ENCODE results near the gene NLRP10. TPM values are rescaled to one million over a fixed set of nuclear protein-coding genes. Genes with fewer than 3 reads are reported as not detected.

NLRP10 gene, protein sequence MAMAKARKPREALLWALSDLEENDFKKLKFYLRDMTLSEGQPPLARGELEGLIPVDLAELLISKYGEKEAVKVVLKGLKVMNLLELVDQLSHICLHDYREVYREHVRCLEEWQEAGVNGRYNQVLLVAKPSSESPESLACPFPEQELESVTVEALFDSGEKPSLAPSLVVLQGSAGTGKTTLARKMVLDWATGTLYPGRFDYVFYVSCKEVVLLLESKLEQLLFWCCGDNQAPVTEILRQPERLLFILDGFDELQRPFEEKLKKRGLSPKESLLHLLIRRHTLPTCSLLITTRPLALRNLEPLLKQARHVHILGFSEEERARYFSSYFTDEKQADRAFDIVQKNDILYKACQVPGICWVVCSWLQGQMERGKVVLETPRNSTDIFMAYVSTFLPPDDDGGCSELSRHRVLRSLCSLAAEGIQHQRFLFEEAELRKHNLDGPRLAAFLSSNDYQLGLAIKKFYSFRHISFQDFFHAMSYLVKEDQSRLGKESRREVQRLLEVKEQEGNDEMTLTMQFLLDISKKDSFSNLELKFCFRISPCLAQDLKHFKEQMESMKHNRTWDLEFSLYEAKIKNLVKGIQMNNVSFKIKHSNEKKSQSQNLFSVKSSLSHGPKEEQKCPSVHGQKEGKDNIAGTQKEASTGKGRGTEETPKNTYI
- polyA plus RNA-seq (2013, experiment 1 of 2) = not detected
- not detected for polyA plus RNA-seq (2013, experiment 2 of 2)

DNA sequence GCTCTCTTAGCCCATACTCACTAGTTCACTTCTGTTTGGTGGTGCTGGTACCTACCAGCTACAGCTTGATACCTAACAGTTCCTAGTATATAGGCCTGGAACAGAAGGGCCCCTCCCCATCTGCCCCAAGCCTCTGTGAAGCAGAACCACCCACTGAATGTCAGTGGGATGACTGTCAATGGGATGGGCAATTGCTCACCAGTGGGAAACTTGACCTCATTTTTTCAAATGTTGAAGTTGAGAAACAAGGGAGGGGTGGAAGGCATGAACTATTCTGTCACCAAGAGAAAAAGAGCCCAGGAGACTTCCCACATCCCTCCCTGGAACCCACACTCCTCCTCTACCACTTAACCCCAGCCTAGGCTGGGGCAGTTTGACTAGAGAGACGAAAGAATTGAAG, at the start of gene NLRP10:
NLRP10 (minus strand) TSS at position 62 of the 400 bp plus-strand sequence. CDS start 1,952 bp downstream, outside the sequence.
- DNase-seq (ENCODE audit: low spot score) = no peak
- no peak within 1 kb of the TSS for H2BK15ac ChIP-seq (ENCODE audit: low read length)
- no peak within 1 kb of the TSS for H3K27ac ChIP-seq (replicated peaks; ENCODE audit: low read length)
- no peak within 1 kb of the TSS for H2BK5ac ChIP-seq (ENCODE audit: low read length)
- no peak within 1 kb of the TSS for H2AK5ac ChIP-seq (ENCODE audit: low read depth, low read length)
- H3K9ac ChIP-seq (ENCODE audit: low read depth, low read length, poor library complexity) = no peak within 1 kb of the TSS
- H2AFZ ChIP-seq (ENCODE audit: low read length) = peak within 1 kb of the TSS; percentile 4
- H3K27me3 ChIP-seq (ENCODE audit: control insufficient read depth in 3 of 3, insufficient read depth in 3 of 3, low read depth in 1 of 3, low read length in 3 of 3) = peaks cover 0 to 31% (median 0%) of the 10 kb centered on the region in 3 experiments
- H3K4ac ChIP-seq (ENCODE audit: low read length) = no peak within 1 kb of the TSS
- H3K14ac ChIP-seq (ENCODE audit: low read length) = no peak within 1 kb of the TSS
- H3K79me1 ChIP-seq (ENCODE audit: low read depth, low read length) = no peaks in the 10 kb centered on the region
- H4K91ac ChIP-seq (ENCODE audit: low read depth, low read length, poor library complexity) = no peak within 1 kb of the TSS
- H2BK120ac ChIP-seq (ENCODE audit: low read depth, low read length) = no peak within 1 kb of the TSS
- H3K23ac ChIP-seq (ENCODE audit: low read depth, low read length, poor library complexity) = no peak within 1 kb of the TSS
- H3K36me3 ChIP-seq (replicated peaks in 1 of 2; ENCODE audit: control insufficient read depth in 2 of 2, insufficient read depth in 2 of 2, low read length in 2 of 2) = no peaks in the 10 kb centered on the region
- peaks cover 3% of the 10 kb centered on the region in 2 donors for H3K9me3 ChIP-seq (replicated peaks in 1 of 2; ENCODE audit: control insufficient read depth in 2 of 2, insufficient read depth in 1 of 2, low read depth in 1 of 2, low read length in 2 of 2)
- no CpG with 5 or more reads among the region's 1 CpG for WGBS, 2 donors (ENCODE audit: extremely low coverage in 2 of 2, insufficient read length in 2 of 2, insufficient replicate concordance in 1 of 2)
- no peaks in the 10 kb centered on the region for H3K4me1 ChIP-seq (ENCODE audit: control insufficient read depth in 2 of 2, insufficient read depth in 1 of 2, low read depth in 1 of 2, low read length in 2 of 2)
- no peak within 1 kb of the TSS for H2BK12ac ChIP-seq (ENCODE audit: low read length)
- no peak within 1 kb of the TSS for H3K4me3 ChIP-seq (ENCODE audit: low read length in 2 of 2)
- H3K18ac ChIP-seq (ENCODE audit: low read length) = no peak within 1 kb of the TSS
- no peak within 1 kb of the TSS for H3K4me2 ChIP-seq (ENCODE audit: insufficient read depth, low read length, poor library complexity, severe bottlenecking)
- H4K8ac ChIP-seq (ENCODE audit: low read depth, low read length) = no peak within 1 kb of the TSS

DNA sequence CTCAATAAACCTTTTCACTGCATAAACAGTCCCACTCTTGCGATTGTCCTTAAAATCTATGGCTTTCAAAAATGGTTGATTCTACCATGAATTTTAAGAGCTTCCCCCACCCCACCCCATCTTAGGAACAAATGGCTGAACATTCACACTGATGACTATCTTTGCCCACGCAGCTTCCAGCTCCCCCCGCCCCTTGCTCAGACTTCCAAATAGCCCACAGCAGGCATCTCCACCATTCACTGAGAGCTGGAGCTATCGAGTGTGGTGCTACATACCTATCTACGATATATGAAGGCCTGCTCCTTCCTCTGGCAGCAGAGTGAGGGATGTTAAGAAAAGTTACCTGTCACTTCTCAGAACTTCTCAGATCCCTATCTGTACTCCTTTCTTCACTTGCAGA, 48.6 kb upstream of the NLRP10 start:
- H4K91ac ChIP-seq (ENCODE audit: low read depth, low read length, poor library complexity) = no peak overlapping the region

GRCh38 chr11:8011981-8012444, 46.8 kb upstream of the NLRP10 start:
- Histone ChIP-seq H2AFZ (ENCODE audit: low read length) (no peak overlapping the region), H4K8ac (ENCODE audit: low read depth, low read length) (no peak overlapping the region), H3K79me1 (ENCODE audit: low read depth, low read length) (no peaks in the 10 kb centered on the region), H2AK5ac (ENCODE audit: low read depth, low read length) (no peak overlapping the region), H3K18ac (ENCODE audit: low read length) (no peak overlapping the region), H2BK15ac (ENCODE audit: low read length) (no peak overlapping the region), H3K4me3 (ENCODE audit: low read length in 2 of 2) (no peak overlapping the region), H2BK120ac (ENCODE audit: low read depth, low read length) (no peak overlapping the region), H3K4me1 (ENCODE audit: control insufficient read depth in 2 of 2, insufficient read depth in 1 of 2, low read depth in 1 of 2, low read length in 2 of 2) (no peaks in the 10 kb centered on the region), H3K14ac (ENCODE audit: low read length) (no peak overlapping the region), H3K36me3 (replicated peaks in 1 of 2; ENCODE audit: control insufficient read depth in 2 of 2, insufficient read depth in 2 of 2, low read length in 2 of 2) (no peaks in the 10 kb centered on the region), H4K91ac (ENCODE audit: low read depth, low read length, poor library complexity) (no peak overlapping the region), H3K27ac (replicated peaks; ENCODE audit: low read length) (no peak overlapping the region), H3K9ac (ENCODE audit: low read depth, low read length, poor library complexity) (no peak overlapping the region), H3K4me2 (ENCODE audit: insufficient read depth, low read length, poor library complexity, severe bottlenecking) (no peak overlapping the region), H2BK5ac (ENCODE audit: low read length) (no peak overlapping the region), H3K27me3 (ENCODE audit: control insufficient read depth in 3 of 3, insufficient read depth in 3 of 3, low read depth in 1 of 3, low read length in 3 of 3) (peaks cover 0 to 45% (median 4%) of the 10 kb centered on the region in 3 experiments), H2BK12ac (ENCODE audit: low read length) (no peak overlapping the region), H3K9me3 (replicated peaks in 1 of 2; ENCODE audit: control insufficient read depth in 2 of 2, insufficient read depth in 1 of 2, low read depth in 1 of 2, low read length in 2 of 2) (no peaks in the 10 kb centered on the region), H3K4ac (ENCODE audit: low read length) (no peak overlapping the region), H3K23ac (ENCODE audit: low read depth, low read length, poor library complexity) (no peak overlapping the region)
- DNase-seq (ENCODE audit: low spot score) = no peak
- no CpG with 5 or more reads among the region's 4 CpGs for WGBS, 2 donors (ENCODE audit: extremely low coverage in 2 of 2, insufficient read length in 2 of 2, insufficient replicate concordance in 1 of 2)

More for the DNA sequence above, 48.6 kb upstream of the NLRP10 start:
- no peak overlapping the region for H3K4me3 ChIP-seq (ENCODE audit: low read length in 2 of 2)
- no peaks in the 10 kb centered on the region for H3K9me3 ChIP-seq (replicated peaks in 1 of 2; ENCODE audit: control insufficient read depth in 2 of 2, insufficient read depth in 1 of 2, low read depth in 1 of 2, low read length in 2 of 2)
- no peak overlapping the region for H3K9ac ChIP-seq (ENCODE audit: low read depth, low read length, poor library complexity)
- no peaks in the 10 kb centered on the region for H3K79me1 ChIP-seq (ENCODE audit: low read depth, low read length)
- H3K23ac ChIP-seq (ENCODE audit: low read depth, low read length, poor library complexity) = no peak overlapping the region
- H3K27me3 ChIP-seq (ENCODE audit: control insufficient read depth in 3 of 3, insufficient read depth in 3 of 3, low read depth in 1 of 3, low read length in 3 of 3) = peaks cover 0 to 61% (median 13%) of the 10 kb centered on the region in 3 experiments
- H3K36me3 ChIP-seq (replicated peaks in 1 of 2; ENCODE audit: control insufficient read depth in 2 of 2, insufficient read depth in 2 of 2, low read length in 2 of 2) = no peaks in the 10 kb centered on the region
- no peak overlapping the region for H2BK5ac ChIP-seq (ENCODE audit: low read length)
- no peak overlapping the region for H3K27ac ChIP-seq (replicated peaks; ENCODE audit: low read length)
- H2AK5ac ChIP-seq (ENCODE audit: low read depth, low read length) = no peak overlapping the region
- no peak overlapping the region for H2AFZ ChIP-seq (ENCODE audit: low read length)
- no peak for DNase-seq (ENCODE audit: low spot score)
- H3K18ac ChIP-seq (ENCODE audit: low read length) = no peak overlapping the region
- peaks cover 2 to 4% of the 10 kb centered on the region in 2 donors for H3K4me1 ChIP-seq (ENCODE audit: control insufficient read depth in 2 of 2, insufficient read depth in 1 of 2, low read depth in 1 of 2, low read length in 2 of 2)
- no peak overlapping the region for H3K4ac ChIP-seq (ENCODE audit: low read length)
- H3K14ac ChIP-seq (ENCODE audit: low read length) = no peak overlapping the region
- H2BK120ac ChIP-seq (ENCODE audit: low read depth, low read length) = no peak overlapping the region
- no peak overlapping the region for H2BK15ac ChIP-seq (ENCODE audit: low read length)
- H4K8ac ChIP-seq (ENCODE audit: low read depth, low read length) = no peak overlapping the region
- no CpG with 5 or more reads among the region's 5 CpGs for WGBS, 2 donors (ENCODE audit: extremely low coverage in 2 of 2, insufficient read length in 2 of 2, insufficient replicate concordance in 1 of 2)
- no peak overlapping the region for H3K4me2 ChIP-seq (ENCODE audit: insufficient read depth, low read length, poor library complexity, severe bottlenecking)
- no peak overlapping the region for H2BK12ac ChIP-seq (ENCODE audit: low read length)

GRCh38 chr11:8011371-8011770, 46.1 kb upstream of the NLRP10 start:
- Histone ChIP-seq H3K14ac (ENCODE audit: low read length) (no peak overlapping the region), H3K27me3 (ENCODE audit: control insufficient read depth in 3 of 3, insufficient read depth in 3 of 3, low read depth in 1 of 3, low read length in 3 of 3) (peaks cover 0 to 39% (median 2%) of the 10 kb centered on the region in 3 experiments), H3K27ac (replicated peaks; ENCODE audit: low read length) (no peak overlapping the region), H3K4me1 (ENCODE audit: control insufficient read depth in 2 of 2, insufficient read depth in 1 of 2, low read depth in 1 of 2, low read length in 2 of 2) (no peaks in the 10 kb centered on the region), H3K9ac (ENCODE audit: low read depth, low read length, poor library complexity) (no peak overlapping the region), H3K4ac (ENCODE audit: low read length) (no peak overlapping the region), H2AK5ac (ENCODE audit: low read depth, low read length) (no peak overlapping the region), H3K79me1 (ENCODE audit: low read depth, low read length) (no peaks in the 10 kb centered on the region), H2BK5ac (ENCODE audit: low read length) (no peak overlapping the region), H3K4me2 (ENCODE audit: insufficient read depth, low read length, poor library complexity, severe bottlenecking) (no peak overlapping the region), H3K18ac (ENCODE audit: low read length) (no peak overlapping the region), H3K36me3 (replicated peaks in 1 of 2; ENCODE audit: control insufficient read depth in 2 of 2, insufficient read depth in 2 of 2, low read length in 2 of 2) (no peaks in the 10 kb centered on the region), H3K23ac (ENCODE audit: low read depth, low read length, poor library complexity) (no peak overlapping the region), H4K91ac (ENCODE audit: low read depth, low read length, poor library complexity) (no peak overlapping the region), H3K9me3 (replicated peaks in 1 of 2; ENCODE audit: control insufficient read depth in 2 of 2, insufficient read depth in 1 of 2, low read depth in 1 of 2, low read length in 2 of 2) (no peaks in the 10 kb centered on the region), H2BK120ac (ENCODE audit: low read depth, low read length) (no peak overlapping the region), H4K8ac (ENCODE audit: low read depth, low read length) (no peak overlapping the region), H2BK12ac (ENCODE audit: low read length) (no peak overlapping the region), H3K4me3 (ENCODE audit: low read length in 2 of 2) (no peak overlapping the region), H2BK15ac (ENCODE audit: low read length) (no peak overlapping the region), H2AFZ (ENCODE audit: low read length) (no peak overlapping the region)
- WGBS, 2 donors (ENCODE audit: extremely low coverage in 2 of 2, insufficient read length in 2 of 2, insufficient replicate concordance in 1 of 2) = no CpG with 5 or more reads among the region's 2 CpGs
- no peak for DNase-seq (ENCODE audit: low spot score)
